IPS-11a (cell line): ENCODE measurements around the gene RASSF8.
A peak's percentile ranks its signal among the peaks of the same experiment; 100 is the strongest.

ENCODE experiments used
- H3K4me3 ChIP-seq: one replicate; pipeline ENCODE4 v1.5.1; 2013; ENCODE audit warnings: low read depth, low read length, control low read depth

The RASSF8 gene

GRCh38 chr12:26100666-26101349, 142.3 kb downstream of the RASSF8 start:
- H3K4me3 ChIP-seq: no peak overlapping the region

- H3K4me3 ChIP-seq: no peak overlapping the region
Measured at GRCh38 chr12:26101350-26101734, 142.9 kb downstream of the RASSF8 start.

- H3K4me3 ChIP-seq: no peak overlapping the region
Measured at GRCh38 chr12:26101763-26102162, 143.3 kb downstream of the RASSF8 start.

DNA sequence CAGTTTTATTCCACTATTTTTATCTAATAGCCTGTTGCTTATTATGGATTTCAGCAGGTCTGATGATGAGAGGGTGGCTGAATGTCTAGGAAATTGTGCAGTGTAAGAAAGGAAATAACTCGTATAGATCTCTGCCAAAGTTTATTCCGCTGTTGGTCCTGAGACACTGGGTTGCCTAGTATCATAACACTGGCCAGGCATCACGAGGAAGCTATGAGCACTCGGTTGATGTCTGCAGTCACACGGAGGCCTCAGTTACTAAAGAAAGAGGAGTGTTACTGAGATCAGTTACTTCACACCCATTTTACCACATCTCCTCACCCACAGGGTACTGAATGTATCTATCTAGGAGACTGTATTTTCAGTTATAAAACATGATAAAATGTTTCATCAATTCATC, 144.5 kb downstream of the RASSF8 start:
- H3K4me3 ChIP-seq: no peak overlapping the region

GRCh38 chr12:26106347-26106746, 147.9 kb downstream of the RASSF8 start:
- H3K4me3 ChIP-seq: no peak overlapping the region

- H3K4me3 ChIP-seq: no peak overlapping the region
Measured at GRCh38 chr12:26108915-26109314, 150.4 kb downstream of the RASSF8 start.

GRCh38 chr12:26109343-26109881, 150.9 kb downstream of the RASSF8 start:
- H3K4me3 ChIP-seq: no peak overlapping the region

DNA sequence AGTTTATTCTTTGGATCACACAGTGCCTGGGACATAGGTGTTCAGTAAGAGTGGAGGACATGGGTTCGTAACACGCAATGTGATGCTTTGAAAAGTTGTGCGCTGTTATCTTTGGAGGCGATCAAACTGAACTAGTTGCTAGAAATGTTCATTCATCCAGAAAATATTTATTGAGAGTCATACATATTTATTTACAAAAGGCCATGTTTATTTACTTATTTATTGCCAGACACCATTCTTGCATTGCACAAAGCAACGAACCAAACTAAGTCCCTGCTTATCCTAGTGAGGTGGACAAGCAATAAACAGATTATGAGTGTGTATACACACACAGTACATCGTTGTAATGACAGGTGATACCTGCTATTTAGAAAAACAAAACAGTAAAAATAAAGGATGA, 153.8 kb downstream of the RASSF8 start:
- H3K4me3 ChIP-seq: no peak overlapping the region

DNA sequence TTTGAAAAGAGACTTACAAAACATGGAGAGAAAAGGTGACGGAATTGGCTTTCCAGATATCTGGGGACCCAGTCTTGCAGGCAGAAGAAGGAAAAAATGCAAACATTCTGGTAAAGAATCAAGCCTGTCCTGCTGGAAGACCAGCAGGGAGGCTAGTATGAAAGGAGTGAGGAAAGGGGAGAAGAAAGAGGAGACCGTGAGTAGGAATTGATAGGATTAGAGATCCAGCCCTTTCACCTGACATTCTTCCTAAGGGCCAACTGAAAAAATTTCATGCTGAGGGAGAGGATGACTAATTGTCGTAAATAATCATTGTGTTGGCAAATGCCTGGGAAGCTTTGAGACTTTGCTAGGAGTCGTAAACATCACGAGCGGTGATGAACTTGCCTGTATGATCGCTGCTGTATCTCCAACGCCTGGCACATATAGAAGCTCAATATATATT, 154.2 kb downstream of the RASSF8 start:
- H3K4me3 ChIP-seq: no peak overlapping the region

- peak overlapping the region; percentile 45 for H3K4me3 ChIP-seq
Measured at GRCh38 chr12:26113181-26113654, 154.7 kb downstream of the RASSF8 start.

DNA sequence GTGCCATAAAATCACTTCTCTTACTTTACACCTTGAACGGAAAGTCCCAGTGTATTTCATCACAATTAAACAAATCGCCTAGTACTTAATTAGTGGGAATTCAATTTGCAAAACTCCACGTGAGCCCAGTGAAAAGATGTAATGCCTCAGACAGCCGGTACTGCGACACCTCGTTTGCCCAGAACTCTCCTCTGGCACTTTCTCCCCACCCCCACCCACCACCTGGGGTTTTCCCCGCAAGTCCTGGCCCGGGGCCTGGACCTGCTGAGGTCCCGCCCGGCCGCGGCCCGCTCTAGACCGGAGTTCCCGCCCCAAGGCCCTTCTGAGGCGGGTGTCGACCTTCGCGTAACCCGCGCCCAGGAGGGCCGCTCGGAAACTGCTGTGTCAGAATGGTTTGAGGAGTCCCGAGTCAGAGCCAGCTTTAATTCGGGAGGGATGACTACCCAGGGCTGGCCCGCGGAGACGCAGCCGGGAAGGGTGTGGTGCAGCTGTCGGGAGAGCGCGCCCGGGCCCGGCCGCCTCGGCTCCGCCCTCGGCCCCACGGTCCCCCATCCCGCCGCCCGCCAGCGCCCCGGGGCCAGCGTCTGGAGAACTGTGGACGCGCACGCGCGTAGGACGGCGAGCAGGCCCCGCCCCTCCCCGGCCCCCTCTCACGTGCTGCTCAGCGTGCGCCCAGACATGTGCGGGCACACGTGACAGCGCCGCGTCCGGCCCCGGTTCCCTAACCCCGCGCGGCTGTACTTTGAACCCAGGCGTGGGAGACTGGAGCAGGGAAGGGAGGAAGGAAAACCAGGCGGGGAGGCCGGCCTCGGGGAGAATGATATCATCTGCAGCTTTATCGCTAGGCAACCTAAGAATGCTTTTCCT, 155.6 kb downstream of the RASSF8 start:
- peak overlapping the region; percentile 45 for H3K4me3 ChIP-seq

GRCh38 chr12:26114720-26115401, 156.4 kb downstream of the RASSF8 start:
- H3K4me3 ChIP-seq: peak overlapping the region; percentile 45

- no peak overlapping the region for H3K4me3 ChIP-seq
Measured at GRCh38 chr12:26116829-26117715, 158.6 kb downstream of the RASSF8 start.

GRCh38 chr12:26118308-26118707, 159.8 kb downstream of the RASSF8 start:
- H3K4me3 ChIP-seq: no peak overlapping the region

GRCh38 chr12:26119391-26119989, 161.0 kb downstream of the RASSF8 start:
- no peak overlapping the region for H3K4me3 ChIP-seq

DNA sequence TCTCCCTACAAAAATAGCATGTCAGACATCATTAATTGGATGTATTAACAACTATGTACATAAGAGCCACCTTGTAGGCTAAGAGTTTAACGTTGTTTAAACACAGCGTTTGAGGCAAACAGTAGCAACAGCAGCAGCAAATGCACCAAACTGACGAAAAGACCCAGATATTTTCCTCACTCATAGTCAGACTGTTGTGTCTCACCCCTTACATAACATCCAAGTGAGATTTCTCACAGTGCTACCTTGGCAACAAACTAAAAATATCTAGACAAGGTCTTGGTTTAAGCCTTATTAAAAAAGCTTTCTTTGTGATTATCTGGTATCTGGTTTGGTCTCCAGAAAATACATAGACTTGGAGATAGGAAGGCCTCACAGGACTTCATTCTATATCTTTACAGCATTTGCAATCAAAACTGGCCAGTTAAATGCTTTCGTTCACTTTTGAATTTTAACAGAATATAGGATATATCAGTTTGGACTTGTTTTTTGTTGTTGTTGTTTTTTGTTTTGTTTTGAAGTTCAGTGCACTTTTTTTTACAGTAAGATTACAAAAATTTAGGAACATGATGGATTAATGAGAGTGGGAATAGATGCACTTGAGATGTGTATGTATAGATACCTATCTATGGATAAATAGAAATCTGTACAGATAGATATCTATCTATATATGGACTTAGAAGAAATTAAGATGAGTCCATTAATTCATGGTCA, 162.2 kb downstream of the RASSF8 start:
- no peak overlapping the region for H3K4me3 ChIP-seq

DNA sequence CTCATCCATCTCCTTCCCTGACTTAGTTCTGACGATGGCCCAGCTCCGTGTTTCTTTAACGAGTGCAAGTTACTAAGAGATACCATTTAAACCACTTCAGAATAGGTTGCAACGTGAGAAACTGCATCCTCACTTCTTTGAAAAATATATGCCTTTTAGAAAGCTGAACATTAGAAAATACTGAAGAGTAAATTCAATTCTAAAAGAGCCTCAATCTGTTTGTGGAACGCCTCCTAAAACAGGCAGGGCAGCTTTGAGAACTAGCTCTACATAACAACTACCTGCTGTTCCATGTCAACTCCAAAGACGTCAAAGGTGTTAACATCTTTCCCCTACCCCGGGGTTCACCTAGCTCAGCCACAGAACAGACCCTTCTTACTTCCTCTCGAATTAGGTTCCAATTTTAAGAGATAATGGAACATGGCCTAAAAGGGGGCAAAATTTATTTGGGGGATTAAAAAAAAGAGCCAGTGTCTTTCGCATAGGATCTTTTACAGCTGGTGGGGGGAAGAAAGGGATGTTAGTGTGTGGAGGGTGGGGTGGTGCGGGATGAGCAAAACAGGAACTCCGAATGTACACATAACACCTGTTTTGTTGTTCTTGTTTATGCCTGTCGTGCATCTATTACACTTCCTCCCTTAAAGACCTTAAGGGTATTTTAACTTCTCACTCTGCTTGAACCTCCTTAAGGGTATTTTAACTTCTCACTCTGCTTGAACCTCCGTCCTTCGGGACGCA, 163.0 kb downstream of the RASSF8 start:
- no peak overlapping the region for H3K4me3 ChIP-seq

GRCh38 chr12:26122061-26122680, 163.7 kb downstream of the RASSF8 start:
- H3K4me3 ChIP-seq: peak overlapping the region; percentile 35
